CD4-positive, CD25-positive, alpha-beta regulatory T cell (primary cell): ENCODE measurements around the gene BFSP2. TPM values are rescaled to one million over a fixed set of nuclear protein-coding genes. Genes with fewer than 3 reads are reported as not detected.
A peak's percentile ranks its signal among the peaks of the same experiment; 100 is the strongest.
"Not testable (repeated sequence)": the region's sequence is repeated elsewhere in the genome, so short reads cannot be mapped to it uniquely, and the experiment has no call there.

Experiments used
- ATAC-seq, 2 donors: fragments of 150-1000 bp; cut with Tn5 transposase; one replicate each; pipeline ENCODE4 v1.10.0; 2021; ENCODE audit warnings: low read depth in 2 of 2, moderate number of reproducible peaks in 2 of 2, moderate library complexity in 1 of 2
- DNase-seq, 3 donors: peaks; one replicate each; pipeline versions ENCODE4 v3.0.0 to v3.0.0-alpha.2; 2012 to 2022; ENCODE audit warnings: mixed read lengths in 1 of 3
- H3K27ac ChIP-seq: one replicate; pipeline ENCODE4 v1.7.0; 2013; ENCODE audit warnings: mild to moderate bottlenecking, low read length; ENCODE audit not compliant: insufficient read depth, poor library complexity, severe bottlenecking
- H3K27me3 ChIP-seq: one replicate; pipeline ENCODE4 v1.7.0; 2013; ENCODE audit warnings: low read length; ENCODE audit not compliant: control insufficient read depth, insufficient read depth
- H3K36me3 ChIP-seq: one replicate; pipeline ENCODE4 v1.7.0; 2013; ENCODE audit warnings: mild to moderate bottlenecking, low read length, moderate library complexity; ENCODE audit not compliant: control insufficient read depth, insufficient read depth
- H3K4me1 ChIP-seq: 2 replicates; pipeline ENCODE4 v1.7.0; 2013; ENCODE audit warnings: mild to moderate bottlenecking, low read length; ENCODE audit not compliant: insufficient read depth, control insufficient read depth, poor library complexity, severe bottlenecking
- H3K4me3 ChIP-seq: one replicate; pipeline ENCODE4 v1.7.0; 2013; ENCODE audit warnings: low read depth, mild to moderate bottlenecking, low read length, moderate library complexity
- H3K9me3 ChIP-seq, 2 experiments: 1 replicate in 1 of 2; 2 replicates in 1 of 2; pipeline ENCODE4 v1.7.0; 2013; ENCODE audit warnings: low read length in 2 of 2, mild to moderate bottlenecking in 1 of 2, moderate library complexity in 1 of 2; ENCODE audit not compliant: control insufficient read depth in 2 of 2
- H3K27ac Mint-ChIP-seq, 3 donors: one replicate each; pipeline ENCODE4 v1.8.0; 2020 to 2022; ENCODE audit warnings: mild to moderate bottlenecking in 3 of 3, mixed read lengths in 3 of 3, moderate library complexity in 2 of 3
- H3K27me3 Mint-ChIP-seq: one replicate; pipeline ENCODE4 v1.8.0; 2022; ENCODE audit warnings: mild to moderate bottlenecking, mixed read lengths
- H3K36me3 Mint-ChIP-seq: one replicate; pipeline ENCODE4 v1.8.0; 2020; ENCODE audit warnings: mixed read lengths
- H3K4me1 Mint-ChIP-seq, 4 donors: one replicate each; pipeline ENCODE4 v1.8.0; 2020 to 2022; ENCODE audit warnings: mixed read lengths in 4 of 4, mild to moderate bottlenecking in 1 of 4
- H3K4me3 Mint-ChIP-seq, 4 donors: one replicate each; pipeline ENCODE4 v1.8.0; 2020 to 2022; ENCODE audit warnings: mild to moderate bottlenecking in 4 of 4, mixed read lengths in 4 of 4, moderate library complexity in 3 of 4
- H3K9me3 Mint-ChIP-seq, 7 donors: one replicate each; pipeline ENCODE4 v1.8.0; 2020 to 2022; ENCODE audit warnings: mixed read lengths in 7 of 7, mild to moderate bottlenecking in 3 of 7, moderate library complexity in 2 of 7
- polyA plus RNA-seq, 4 donors: library from polyadenylated mRNA; unstranded; fragments of 300-500 nt; fragmentation: Illumina TruSeq; gene quantifications; one replicate each; pipeline ENCODE4 v1.2.3, GENCODE V29; 2021
- total RNA-seq: library from RNA; stranded (reverse); gene quantifications from one replicate; pipeline ENCODE4 v1.2.3, GENCODE V29; 2022

Gene BFSP2
- total and polyA plus RNA-seq, 5 donors from 2014 or later: 6.6 to 41.1 (median 20.4) TPM

DNA sequence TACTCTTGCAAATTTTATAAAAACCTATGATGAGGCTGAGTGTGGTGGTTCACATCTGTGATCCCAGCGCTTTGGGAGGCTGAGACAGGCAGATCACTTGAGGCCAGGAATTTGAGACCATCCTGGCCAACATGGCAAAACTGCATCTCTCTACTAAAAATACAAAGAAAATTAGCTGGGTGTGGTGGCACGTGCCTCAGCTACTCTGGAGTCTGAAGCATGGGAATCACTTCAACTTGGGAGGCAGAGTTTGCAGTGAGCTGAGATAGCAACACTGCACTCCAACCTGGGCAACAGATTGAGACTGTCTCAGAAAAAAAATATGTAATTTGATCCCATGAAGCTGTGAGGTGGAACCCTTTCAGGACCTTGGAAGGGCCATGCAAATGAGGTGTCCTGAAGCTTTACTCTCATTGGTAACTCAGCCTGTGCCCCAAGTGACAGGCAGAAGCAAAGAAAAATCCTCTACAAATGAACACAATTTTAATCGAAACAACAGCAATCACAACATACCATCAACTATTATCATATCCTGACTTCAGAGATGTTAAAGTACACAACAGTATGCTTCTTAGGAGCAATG, 89.0 kb downstream of the BFSP2 start:
- no peak for ATAC-seq
- peaks cover 59% of the 10 kb centered on the region for H3K4me1 ChIP-seq
- H3K9me3 ChIP-seq: no peaks in the 10 kb centered on the region
- H3K4me3 ChIP-seq: peak overlapping the region; percentile 79
- no peaks in the 10 kb centered on the region for H3K36me3 Mint-ChIP-seq
- no peaks in the 10 kb centered on the region for H3K27me3 ChIP-seq
- peaks cover 42 to 66% (median 54%) of the 10 kb centered on the region in 4 donors for H3K4me1 Mint-ChIP-seq
- peak in 1 of 3 donors; percentile 63 for DNase-seq
- H3K4me3 Mint-ChIP-seq: peak overlapping the region; percentile 68 to 88 (median 84)
- no peaks in the 10 kb centered on the region for H3K9me3 Mint-ChIP-seq
- H3K27me3 Mint-ChIP-seq: no peaks in the 10 kb centered on the region
- H3K27ac ChIP-seq: peak overlapping the region; percentile 80
- peak overlapping the region; percentile 88 to 97 (median 96) for H3K27ac Mint-ChIP-seq
- no peaks in the 10 kb centered on the region for H3K36me3 ChIP-seq

DNA sequence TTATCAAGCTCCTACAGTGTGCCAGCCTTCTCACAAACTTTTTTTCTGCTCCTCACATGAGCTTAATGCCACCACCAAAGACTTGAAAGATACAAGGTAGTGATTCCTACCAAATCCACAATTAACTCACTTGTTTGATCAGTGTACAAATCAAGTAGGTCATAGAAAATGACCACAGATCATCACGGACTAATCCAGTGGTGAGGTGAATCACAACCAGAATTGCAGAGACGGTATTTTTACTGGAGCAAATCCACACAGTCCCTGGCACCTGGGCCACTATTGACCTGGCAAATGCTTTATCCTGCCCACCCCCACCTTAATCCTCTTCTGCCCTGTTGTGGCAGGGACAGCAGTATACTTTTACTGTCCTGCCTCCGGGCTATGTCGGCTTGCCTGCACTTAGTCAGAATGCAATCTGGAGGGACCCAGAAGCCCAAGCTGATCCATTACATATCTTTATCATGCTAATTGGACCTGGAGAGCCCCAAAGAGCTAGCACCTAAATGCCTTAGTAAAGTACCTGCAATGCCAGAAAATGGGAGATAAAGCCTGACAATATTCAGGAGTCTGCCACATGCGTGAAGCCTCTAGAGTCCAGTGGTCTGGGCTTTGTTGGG, 89.7 kb downstream of the BFSP2 start:
- H3K9me3 ChIP-seq: no peaks in the 10 kb centered on the region
- H3K36me3 ChIP-seq: no peaks in the 10 kb centered on the region
- peak overlapping the region; percentile 79 for H3K4me3 ChIP-seq
- H3K9me3 Mint-ChIP-seq: no peaks in the 10 kb centered on the region
- peaks cover 59% of the 10 kb centered on the region for H3K4me1 ChIP-seq
- no peaks in the 10 kb centered on the region for H3K27me3 Mint-ChIP-seq
- DNase-seq (no peak), ATAC-seq (no peak)
- no peaks in the 10 kb centered on the region for H3K27me3 ChIP-seq
- H3K36me3 Mint-ChIP-seq: no peaks in the 10 kb centered on the region
- H3K4me1 Mint-ChIP-seq: peaks cover 39 to 64% (median 48%) of the 10 kb centered on the region in 4 donors
- peak overlapping the region; percentile 80 for H3K27ac ChIP-seq
- H3K4me3 Mint-ChIP-seq: peak overlapping the region; percentile 68 to 88 (median 84)
- peak overlapping the region; percentile 84 to 97 (median 96) for H3K27ac Mint-ChIP-seq

DNA sequence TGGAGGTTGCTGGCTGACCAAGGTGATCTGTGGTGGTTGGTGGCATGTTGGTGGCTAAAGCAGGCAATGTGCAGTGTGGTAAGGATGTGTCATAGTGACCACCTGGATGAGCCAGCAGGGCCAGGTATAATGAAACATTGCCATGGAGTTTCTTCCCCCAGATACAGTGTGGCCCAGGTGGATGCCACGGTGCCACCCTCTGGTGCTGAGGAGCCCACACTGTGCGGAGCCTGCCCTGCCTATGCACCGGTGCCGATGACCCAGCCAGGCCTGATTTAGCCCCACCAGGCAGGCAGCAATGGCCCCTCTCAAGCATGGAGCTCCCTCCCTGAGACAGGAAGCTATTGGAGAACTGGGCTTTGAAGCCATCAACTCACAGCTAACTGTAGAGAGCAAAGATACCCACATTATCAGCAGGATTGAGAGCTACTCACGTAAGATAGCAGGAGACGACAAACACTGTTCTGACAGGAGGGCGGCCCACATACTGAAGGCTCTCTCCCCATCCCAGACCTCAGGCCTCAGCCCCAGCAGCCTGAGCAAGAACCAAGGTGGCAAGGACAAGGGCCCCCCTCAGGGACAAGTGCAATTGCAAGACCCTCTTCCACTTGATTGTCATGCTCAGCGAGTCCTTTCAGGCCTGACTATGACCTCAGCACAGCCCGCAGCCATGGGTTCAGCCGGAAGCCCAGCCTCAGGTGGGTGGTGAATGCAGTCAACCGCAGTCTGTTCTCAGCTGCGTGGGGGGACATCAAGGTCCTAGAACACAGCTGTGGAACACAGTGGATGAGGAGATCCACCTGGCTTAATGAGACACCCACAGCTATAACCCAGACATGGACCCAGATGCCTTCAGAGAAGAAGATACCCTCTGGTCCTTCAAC, 90.9 kb downstream of the BFSP2 start:
- peak; percentile 77 to 80 for ATAC-seq
- H3K9me3 Mint-ChIP-seq: no peaks in the 10 kb centered on the region

GRCh38 chr3:133491481-133492059, 91.7 kb downstream of the BFSP2 start:
- H3K27ac Mint-ChIP-seq: peak overlapping the region; percentile 84 to 97 (median 96)
- peaks cover 59% of the 10 kb centered on the region for H3K4me1 ChIP-seq
- peak overlapping the region; percentile 71 to 88 (median 84) for H3K4me3 Mint-ChIP-seq
- H3K27me3 Mint-ChIP-seq: no peaks in the 10 kb centered on the region
- H3K9me3 Mint-ChIP-seq: no peaks in the 10 kb centered on the region
- no peaks in the 10 kb centered on the region for H3K36me3 Mint-ChIP-seq
- no peaks in the 10 kb centered on the region for H3K27me3 ChIP-seq
- H3K9me3 ChIP-seq: no peaks in the 10 kb centered on the region
- H3K27ac ChIP-seq: peak overlapping the region; percentile 80
- no peak for ATAC-seq
- H3K4me1 Mint-ChIP-seq: peaks cover 39 to 65% (median 45%) of the 10 kb centered on the region in 4 donors
- DNase-seq: peak in 1 of 3 donors; percentile 36
- H3K36me3 ChIP-seq: no peaks in the 10 kb centered on the region
- H3K4me3 ChIP-seq: peak overlapping the region; percentile 69

More for the DNA sequence above, 90.9 kb downstream of the BFSP2 start:
- peak overlapping the region; percentile 79 for H3K4me3 ChIP-seq
- Mint-ChIP-seq H3K4me1 (peaks cover 39 to 65% (median 45%) of the 10 kb centered on the region in 4 donors), H3K36me3 (no peaks in the 10 kb centered on the region), H3K4me3 (peak overlapping the region; percentile 71 to 88 (median 84)), H3K27ac (peak overlapping the region; percentile 84 to 97 (median 96)), H3K27me3 (no peaks in the 10 kb centered on the region)
- peaks cover 59% of the 10 kb centered on the region for H3K4me1 ChIP-seq
- peak overlapping the region; percentile 80 for H3K27ac ChIP-seq
- H3K9me3 ChIP-seq: no peaks in the 10 kb centered on the region
- H3K27me3 ChIP-seq: no peaks in the 10 kb centered on the region
- H3K36me3 ChIP-seq: no peaks in the 10 kb centered on the region
- DNase-seq: peak; percentile 44 to 85 (median 62)

DNA sequence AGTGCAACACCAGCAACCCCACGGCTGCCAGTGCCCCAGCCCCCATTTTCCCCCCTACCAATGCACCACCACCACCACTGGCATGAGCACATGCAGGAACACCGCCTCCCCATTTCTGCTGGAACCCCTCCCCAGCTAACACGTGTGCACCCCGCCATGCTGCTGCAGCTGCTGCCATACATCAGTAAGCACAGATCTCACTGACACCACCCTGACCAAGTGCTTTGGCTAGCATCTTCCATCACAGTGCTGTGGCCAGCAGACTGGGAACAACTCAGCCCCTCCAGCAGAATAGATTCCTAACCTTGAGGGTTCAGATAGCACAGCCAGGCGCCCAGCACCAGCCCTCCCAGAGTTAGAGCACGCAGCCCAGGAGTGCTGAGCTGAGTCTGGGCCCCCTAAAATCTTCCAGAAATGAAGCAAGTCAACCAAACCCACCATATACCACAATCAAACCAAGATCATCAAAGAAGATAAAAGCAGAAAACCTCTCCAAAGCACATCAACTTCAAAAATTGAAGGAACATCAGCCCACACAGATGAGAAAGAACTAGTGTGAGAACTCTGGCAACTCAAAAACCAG, 92.4 kb downstream of the BFSP2 start:
- no peaks in the 10 kb centered on the region for H3K36me3 Mint-ChIP-seq
- peak overlapping the region; percentile 84 to 97 (median 96) for H3K27ac Mint-ChIP-seq
- H3K4me3 Mint-ChIP-seq: peak overlapping the region; percentile 55 to 88 (median 67)
- H3K4me1 Mint-ChIP-seq: peaks cover 39 to 65% (median 45%) of the 10 kb centered on the region in 4 donors
- peak overlapping the region; percentile 9 for H3K4me3 ChIP-seq
- H3K27me3 Mint-ChIP-seq: no peaks in the 10 kb centered on the region
- H3K9me3 ChIP-seq: no peaks in the 10 kb centered on the region
- no peaks in the 10 kb centered on the region for H3K36me3 ChIP-seq
- no peak for ATAC-seq
- peak overlapping the region; percentile 80 for H3K27ac ChIP-seq
- peaks cover 59% of the 10 kb centered on the region for H3K4me1 ChIP-seq
- DNase-seq: no peak
- H3K27me3 ChIP-seq: no peaks in the 10 kb centered on the region
- H3K9me3 Mint-ChIP-seq: no peaks in the 10 kb centered on the region

DNA sequence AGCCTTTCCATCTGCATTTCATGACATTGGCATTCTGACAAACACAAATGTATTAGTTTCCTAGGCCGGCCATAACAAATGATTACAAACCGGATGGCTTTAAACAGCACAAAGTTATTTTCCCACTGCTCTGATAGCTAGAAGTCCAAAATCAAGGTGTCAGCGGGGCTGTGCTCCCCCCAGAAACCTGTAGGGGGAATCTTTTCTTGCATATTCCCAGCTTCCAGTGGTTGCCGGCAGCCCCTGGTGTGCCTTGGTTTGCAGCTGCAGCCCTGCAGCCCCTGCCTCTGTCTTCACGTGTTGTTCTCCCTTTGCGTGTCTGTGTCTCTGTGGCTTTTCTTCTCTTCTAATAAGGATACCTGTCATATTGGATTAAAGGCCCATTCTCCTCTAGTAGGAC, 94.6 kb downstream of the BFSP2 start:
- Mint-ChIP-seq H3K4me1 (peaks cover 33 to 56% (median 38%) of the 10 kb centered on the region in 4 donors), H3K9me3 (no peaks in the 10 kb centered on the region), H3K27me3 (no peaks in the 10 kb centered on the region), H3K4me3 (peak overlapping the region in 1 of 4 donors; percentile 16), H3K27ac (peak overlapping the region in 2 of 3 donors; percentile 2 to 16), H3K36me3 (peaks cover 3% of the 10 kb centered on the region)
- Histone ChIP-seq H3K9me3 (no peaks in the 10 kb centered on the region), H3K27ac (no peak overlapping the region), H3K36me3 (no peaks in the 10 kb centered on the region), H3K27me3 (no peaks in the 10 kb centered on the region), H3K4me3 (no peak overlapping the region), H3K4me1 (peaks cover 51% of the 10 kb centered on the region)
- DNase-seq (no peak), ATAC-seq (no peak)

- not testable (repeated sequence) for H3K27ac ChIP-seq, H3K9me3 Mint-ChIP-seq, H3K4me3 ChIP-seq, H3K27me3 ChIP-seq, H3K27me3 Mint-ChIP-seq, H3K36me3 Mint-ChIP-seq, ATAC-seq, H3K4me3 Mint-ChIP-seq, H3K9me3 ChIP-seq, H3K36me3 ChIP-seq, DNase-seq
- peak overlapping the region in 2 of 3 donors; percentile 36 to 56 for H3K27ac Mint-ChIP-seq
- H3K4me1 Mint-ChIP-seq: peaks cover 21 to 39% (median 29%) of the 10 kb centered on the region in 4 donors
- peaks cover 32% of the 10 kb centered on the region for H3K4me1 ChIP-seq
These were observed 102.7 kb downstream of the BFSP2 start for GRCh38 chr3:133502542-133502941.
